Adrenal gland (tissue), 12 donors: ENCODE results near the gene IBA57. TPM values are rescaled to one million over a fixed set of nuclear protein-coding genes. Genes with fewer than 3 reads are reported as not detected.

Source experiments
- DNase-seq, 7 donors: peaks; one replicate each; pipeline ENCODE4 v3.0.0-alpha.2; 2019 to 2020
- H3K27ac ChIP-seq, 5 donors: fragments of 200-600 bp; sonication (generic) in 4 of 5; 1 replicate in 3 of 5; 2 replicates in 2 of 5; pipeline versions ENCODE4 v1.5.1 to v1.8.0; 2016 to 2020; ENCODE audit warnings: mild to moderate bottlenecking in 1 of 5
- H3K27me3 ChIP-seq: fragments of 200-600 bp; 2 replicates; pipeline ENCODE4 v1.8.0; 2021
- H3K36me3 ChIP-seq, 2 donors: fragments of 200-600 bp; replicated peaks in 1 of 2; 1 replicate in 1 of 2; 2 replicates in 1 of 2; pipeline versions ENCODE4 v1.5.1 to v1.8.0; 2018 to 2022
- H3K4me1 ChIP-seq, 2 donors: fragments of 200-600 bp; replicated peaks in 1 of 2; 1 replicate in 1 of 2; 2 replicates in 1 of 2; pipeline versions ENCODE4 v1.5.1 to v1.8.0; 2018 to 2021
- H3K4me3 ChIP-seq, 4 donors: fragments of 200-600 bp; sonication (generic) in 3 of 4; one replicate each; pipeline ENCODE4 v1.5.1; 2016 to 2018
- H3K9me3 ChIP-seq, 3 donors: fragments of 200-600 bp; sonication (generic) in 1 of 3; replicated peaks in 1 of 3; 1 replicate in 2 of 3; 2 replicates in 1 of 3; pipeline versions ENCODE4 v1.5.1 to v1.8.0; 2016 to 2021
- POLR2A ChIP-seq, 2 donors: fragments of 450-650 bp; IDR thresholded peaks; one replicate each; pipeline ENCODE4 v1.6.1; 2017; ENCODE audit warnings: antibody characterized with exemption in 2 of 2, mild to moderate bottlenecking in 2 of 2, moderate library complexity in 1 of 2
- WGBS, 4 donors: extraction: QIAGEN DNeasy Blood & Tissue Kit in 2 of 4; methylation state at CpG; one replicate each; pipeline versions ENCODE4 v1.1.5 to v1.1.7; 2013 to 2017; 5-methylcytosine and 5-hydroxymethylcytosine counted together
- intact Hi-C, 2 donors: fragments of 100-400 bp; cut with DNase I; formaldehyde crosslinking; loops; one replicate each; pipeline versions ENCODE4 v1.14.1 to v1.15.0; 2022 to 2023
- polyA plus RNA-seq, 3 donors: library from polyadenylated mRNA; stranded (reverse); fragments of 200-250 nt in 2 of 3; fragments of 350-450 nt in 1 of 3; fragmentation: Illumina TruSeq in 1 of 3; extraction: RNeasy Lipid Tissue Mini Kit (QIAGEN cat#74804) in 1 of 3; gene quantifications; one replicate each; pipeline ENCODE4 v1.2.3, GENCODE V29; 2013 to 2014
- total RNA-seq, 9 donors: library from RNA; depleted of rRNA in 4 of 9; stranded (reverse); fragments of >200 nt in 4 of 9; fragments of 120-200 nt in 1 of 9; fragmentation: NEBNext Ultra II Directional in 1 of 9; extraction: Animal tissue kit (Norgen Biotek cat#: 25700) in 1 of 9; gene quantifications; one replicate each; pipeline versions ENCODE4 v1.1.0 to v1.2.4, GENCODE V29; 2013 to 2023
- TF ChIP-seq, protein P1 (sequence below), 6 experiments: fragments of 450-650 bp in 4 of 6; fragments of 200-600 bp in 2 of 6; sonication (generic) in 1 of 6; IDR thresholded peaks; 1 replicate in 5 of 6; 2 replicates in 1 of 6; pipeline versions ENCODE4 v1.5.1 to v1.8.0; 2016 to 2021; ENCODE audit warnings: antibody characterized with exemption in 6 of 6, mild to moderate bottlenecking in 2 of 6, moderate library complexity in 1 of 6
- donor health status: healthy with polysubstance abuse.
- donor health status: Bipolar disorder and iron deficiency.
- donor health status: DM: yes; HTN: yes; CAD: no.
- donor health status: DM: no; HTN: no; CAD: no.
- donor health status: DM: no; HTN: no; CAD: no.
- donor health status: DM: yes; HTN: yes; CAD: no.

The IBA57 gene
- total and polyA plus RNA-seq, 12 donors = 1.4 to 40.6 (median 13.0) TPM

- Histone ChIP-seq H3K9me3 (no peaks in the 10 kb centered on the region), H3K36me3 (no peaks in the 10 kb centered on the region), H3K4me1 (peaks cover 6 to 13% of the 10 kb centered on the region in 2 donors), H3K27me3 (peaks cover 7% of the 10 kb centered on the region), H3K27ac (no peak overlapping the region), H3K4me3 (no peak overlapping the region)
- WGBS, 4 donors = 78 to 89% (median 83%) methylated on average over 5 to 20 of the region's 20 CpGs
- TF ChIP-seq, protein P1, sequence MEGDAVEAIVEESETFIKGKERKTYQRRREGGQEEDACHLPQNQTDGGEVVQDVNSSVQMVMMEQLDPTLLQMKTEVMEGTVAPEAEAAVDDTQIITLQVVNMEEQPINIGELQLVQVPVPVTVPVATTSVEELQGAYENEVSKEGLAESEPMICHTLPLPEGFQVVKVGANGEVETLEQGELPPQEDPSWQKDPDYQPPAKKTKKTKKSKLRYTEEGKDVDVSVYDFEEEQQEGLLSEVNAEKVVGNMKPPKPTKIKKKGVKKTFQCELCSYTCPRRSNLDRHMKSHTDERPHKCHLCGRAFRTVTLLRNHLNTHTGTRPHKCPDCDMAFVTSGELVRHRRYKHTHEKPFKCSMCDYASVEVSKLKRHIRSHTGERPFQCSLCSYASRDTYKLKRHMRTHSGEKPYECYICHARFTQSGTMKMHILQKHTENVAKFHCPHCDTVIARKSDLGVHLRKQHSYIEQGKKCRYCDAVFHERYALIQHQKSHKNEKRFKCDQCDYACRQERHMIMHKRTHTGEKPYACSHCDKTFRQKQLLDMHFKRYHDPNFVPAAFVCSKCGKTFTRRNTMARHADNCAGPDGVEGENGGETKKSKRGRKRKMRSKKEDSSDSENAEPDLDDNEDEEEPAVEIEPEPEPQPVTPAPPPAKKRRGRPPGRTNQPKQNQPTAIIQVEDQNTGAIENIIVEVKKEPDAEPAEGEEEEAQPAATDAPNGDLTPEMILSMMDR (IDR thresholded peaks at IDR 0.05) = no peak
- no peak for TF ChIP-seq POLR2A (IDR thresholded peaks at IDR 0.05)
- intact Hi-C loops = no loop called here
- peak in 3 of 7 donors; percentile 10 to 14 (median 11) for DNase-seq
These were observed 10.7 kb upstream of the IBA57 start for GRCh38 chr1:228154670-228155571.

GRCh38 chr1:228155596-228156514, 9.7 kb upstream of the IBA57 start:
- H3K9me3 ChIP-seq = no peaks in the 10 kb centered on the region
- H3K27ac ChIP-seq = no peak overlapping the region
- intact Hi-C loops = no loop called here
- peaks cover 4% of the 10 kb centered on the region in 2 donors for H3K4me1 ChIP-seq
- peak in 2 of 7 donors; percentile 9 to 11 for DNase-seq
- H3K27me3 ChIP-seq = peaks cover 7% of the 10 kb centered on the region
- H3K36me3 ChIP-seq = no peaks in the 10 kb centered on the region
- 74 to 84% (median 80%) methylated on average over 12 to 16 of the region's 16 CpGs for WGBS, 4 donors
- TF ChIP-seq, protein P1 (IDR thresholded peaks at IDR 0.05) = no peak
- no peak for TF ChIP-seq POLR2A (IDR thresholded peaks at IDR 0.05)
- no peak overlapping the region for H3K4me3 ChIP-seq

- no peak for DNase-seq
- H3K9me3 ChIP-seq = no peaks in the 10 kb centered on the region
- no peaks in the 10 kb centered on the region for H3K36me3 ChIP-seq
- TF ChIP-seq, protein P1 (IDR thresholded peaks at IDR 0.05) = no peak
- no peak for TF ChIP-seq POLR2A (IDR thresholded peaks at IDR 0.05)
- H3K27me3 ChIP-seq = peaks cover 7% of the 10 kb centered on the region
- intact Hi-C loops = no loop called here
- no peaks in the 10 kb centered on the region for H3K4me1 ChIP-seq
- H3K27ac ChIP-seq = no peak overlapping the region
- WGBS, 4 donors = 52 to 80% (median 65%) methylated on average over 1 to 9 of the region's 9 CpGs
- H3K4me3 ChIP-seq = no peak overlapping the region
These were observed 9.1 kb upstream of the IBA57 start for GRCh38 chr1:228156515-228156881.
